HepG2 (cell line): Measurements from ENCODE around the gene NDUFS2. TPM values are rescaled to one million over a fixed set of nuclear protein-coding genes. Genes with fewer than 3 reads are reported as not detected.

Source experiments
- EZH2 ChIP-seq: conservative IDR thresholded peaks from 2 replicates; pipeline ENCODE4 v1.6.1; 2012; ENCODE audit warnings: mild to moderate bottlenecking, low read depth, low read length, moderate library complexity
- HNRNPL ChIP-seq: fragments of 200-400 bp; formaldehyde crosslinking; IDR thresholded peaks from 2 replicates; pipeline ENCODE4 v1.6.1; 2017; ENCODE audit warnings: mild to moderate bottlenecking, low read depth, low read length
- HNRNPLL ChIP-seq: fragments of 200-400 bp; formaldehyde crosslinking; IDR thresholded peaks from 2 replicates; pipeline ENCODE4 v1.6.1; 2017; ENCODE audit warnings: mild to moderate bottlenecking, low read depth, low read length; ENCODE audit not compliant: poor library complexity, severe bottlenecking
- HOXA3 ChIP-seq: sonication (generic); formaldehyde crosslinking; IDR thresholded peaks from 2 replicates; pipeline ENCODE4 v1.5.0; 2020; ENCODE audit warnings: missing genetic modification reagents
- HOXA5 ChIP-seq: sonication (generic); formaldehyde crosslinking; IDR thresholded peaks from 2 replicates; pipeline ENCODE4 v1.4.0; 2020; ENCODE audit warnings: missing genetic modification reagents
- IKZF4 ChIP-seq: sonication (generic); formaldehyde crosslinking; IDR thresholded peaks from 2 replicates; pipeline ENCODE4 v1.5.1; 2020; ENCODE audit warnings: borderline replicate concordance, mild to moderate bottlenecking, low read depth, missing genetic modification reagents; ENCODE audit errors: not compliant biosample characterization
- JUN ChIP-seq: sonication (generic); formaldehyde crosslinking; IDR thresholded peaks from 2 replicates; pipeline ENCODE4 v1.4.0; 2020; ENCODE audit warnings: mild to moderate bottlenecking, missing genetic modification reagents
- MTF1 ChIP-seq: sonication (generic); formaldehyde crosslinking; IDR thresholded peaks from 2 replicates; pipeline ENCODE4 v1.5.0; 2020; ENCODE audit warnings: missing genetic modification reagents
- NBN ChIP-seq: fragments of 450-650 bp; conservative IDR thresholded peaks from 2 replicates; pipeline ENCODE4 v1.6.1; 2017
- TP53 ChIP-seq: sonication (generic); formaldehyde crosslinking; conservative IDR thresholded peaks from 2 replicates; pipeline ENCODE4 v1.4.0; 2020; ENCODE audit warnings: missing genetic modification reagents
- ZC3H13 ChIP-seq: sonication (generic); formaldehyde crosslinking; IDR thresholded peaks from 2 replicates; pipeline ENCODE4 v1.8.1; 2023; ENCODE audit warnings: mild to moderate bottlenecking, missing genetic modification reagents, moderate library complexity
- ZC3H4 ChIP-seq: sonication (generic); formaldehyde crosslinking; IDR thresholded peaks from 2 replicates; pipeline ENCODE4 v1.4.0; 2020; ENCODE audit warnings: missing genetic modification reagents, borderline replicate concordance
- ZEB1 ChIP-seq: IDR thresholded peaks from 2 replicates; pipeline ENCODE4 v1.6.1; 2012; ENCODE audit warnings: mild to moderate bottlenecking, low read depth, inconsistent platforms; ENCODE audit not compliant: insufficient replicate concordance
- ZNF124 ChIP-seq: sonication (generic); formaldehyde crosslinking; IDR thresholded peaks from 2 replicates; pipeline ENCODE4 v1.4.0; 2020; ENCODE audit warnings: missing genetic modification reagents
- ZNF205 ChIP-seq: IDR thresholded peaks from 2 replicates; pipeline ENCODE4 v1.6.1; 2018; ENCODE audit warnings: missing biosample characterization, missing genetic modification reagents
- ZNF329 ChIP-seq: sonication (generic); formaldehyde crosslinking; IDR thresholded peaks from 2 replicates; pipeline ENCODE4 v1.9.0; 2021; ENCODE audit warnings: low read depth, mild to moderate bottlenecking, missing genetic modification reagents
- ZNF335 ChIP-seq: sonication (generic); formaldehyde crosslinking; IDR thresholded peaks from 2 replicates; pipeline ENCODE4 v1.4.0; 2020; ENCODE audit warnings: missing genetic modification reagents
- ZNF441 ChIP-seq: sonication (generic); formaldehyde crosslinking; IDR thresholded peaks from 2 replicates; pipeline ENCODE4 v1.7.0; 2021; ENCODE audit warnings: missing genetic modification reagents, borderline replicate concordance
- ZNF557 ChIP-seq: sonication (generic); formaldehyde crosslinking; IDR thresholded peaks from 2 replicates; pipeline ENCODE4 v1.4.0; 2020; ENCODE audit warnings: missing genetic modification reagents
- ZNF563 ChIP-seq: sonication (generic); formaldehyde crosslinking; IDR thresholded peaks from 2 replicates; pipeline ENCODE4 v1.8.0; 2022; ENCODE audit warnings: mild to moderate bottlenecking, moderate library complexity, missing genetic modification reagents
- ZNF570 ChIP-seq: sonication (generic); formaldehyde crosslinking; IDR thresholded peaks from 2 replicates; pipeline ENCODE4 v1.4.0; 2020; ENCODE audit warnings: mild to moderate bottlenecking, missing genetic modification reagents, borderline replicate concordance
- ZSCAN25 ChIP-seq: sonication (generic); formaldehyde crosslinking; IDR thresholded peaks from 2 replicates; pipeline ENCODE4 v1.8.0; 2022; ENCODE audit warnings: mild to moderate bottlenecking, missing genetic modification reagents
- polyA plus RNA-seq, 8 experiments: library from polyadenylated mRNA; depleted of rRNA in 3 of 8; stranded (reverse) in 7 of 8; unstranded in 1 of 8; fragments of >200 nt; fragmentation: Illumina TruSeq in 4 of 8; extraction: Trizol in 4 of 8; gene quantifications; 2 replicates each; pipeline versions ENCODE4 v1.2.1 to v1.2.3, GENCODE V29; 2011 to 2016; ENCODE audit warnings: low read depth in 4 of 8, missing spikeins in 1 of 8, mixed read lengths in 1 of 8; ENCODE audit not compliant: insufficient read depth in 1 of 8
- total RNA-seq, 5 experiments: library from RNA; depleted of rRNA; stranded (reverse); fragments of >200 nt; fragmentation: Illumina TruSeq; extraction: Trizol; gene quantifications; 2 replicates each; pipeline ENCODE4 v1.2.3, GENCODE V29; 2016; ENCODE audit warnings: low read depth in 1 of 5
- TF ChIP-seq, protein P1 (sequence below): IDR thresholded peaks from 2 replicates; pipeline ENCODE4 v1.6.1; 2016; ENCODE audit warnings: low read depth, borderline replicate concordance
- TF ChIP-seq, protein P2 (sequence below): sonication (generic); formaldehyde crosslinking; IDR thresholded peaks from 2 replicates; pipeline ENCODE4 v1.4.0; 2020; ENCODE audit warnings: missing genetic modification reagents
- TF ChIP-seq, protein P3 (sequence below): sonication (generic); formaldehyde crosslinking; IDR thresholded peaks from 2 replicates; pipeline ENCODE4 v1.4.0; 2020; ENCODE audit warnings: mild to moderate bottlenecking, missing genetic modification reagents
- TF ChIP-seq, protein P4 (sequence below): sonication (generic); formaldehyde crosslinking; IDR thresholded peaks from 2 replicates; pipeline ENCODE4 v1.8.0; 2023; ENCODE audit warnings: mild to moderate bottlenecking, missing genetic modification reagents
- TF ChIP-seq, protein P5 (sequence below): IDR thresholded peaks from 2 replicates; pipeline ENCODE4 v1.6.1; 2016; ENCODE audit warnings: missing compliant biosample characterization, missing genetic modification reagents, borderline replicate concordance

NDUFS2 gene
- total and polyA plus RNA-seq, 2 of the 13 experiments (the other 11 are each of a cell fraction or from before 2014, with no cell fraction given): 89.9 to 118 TPM

DNA sequence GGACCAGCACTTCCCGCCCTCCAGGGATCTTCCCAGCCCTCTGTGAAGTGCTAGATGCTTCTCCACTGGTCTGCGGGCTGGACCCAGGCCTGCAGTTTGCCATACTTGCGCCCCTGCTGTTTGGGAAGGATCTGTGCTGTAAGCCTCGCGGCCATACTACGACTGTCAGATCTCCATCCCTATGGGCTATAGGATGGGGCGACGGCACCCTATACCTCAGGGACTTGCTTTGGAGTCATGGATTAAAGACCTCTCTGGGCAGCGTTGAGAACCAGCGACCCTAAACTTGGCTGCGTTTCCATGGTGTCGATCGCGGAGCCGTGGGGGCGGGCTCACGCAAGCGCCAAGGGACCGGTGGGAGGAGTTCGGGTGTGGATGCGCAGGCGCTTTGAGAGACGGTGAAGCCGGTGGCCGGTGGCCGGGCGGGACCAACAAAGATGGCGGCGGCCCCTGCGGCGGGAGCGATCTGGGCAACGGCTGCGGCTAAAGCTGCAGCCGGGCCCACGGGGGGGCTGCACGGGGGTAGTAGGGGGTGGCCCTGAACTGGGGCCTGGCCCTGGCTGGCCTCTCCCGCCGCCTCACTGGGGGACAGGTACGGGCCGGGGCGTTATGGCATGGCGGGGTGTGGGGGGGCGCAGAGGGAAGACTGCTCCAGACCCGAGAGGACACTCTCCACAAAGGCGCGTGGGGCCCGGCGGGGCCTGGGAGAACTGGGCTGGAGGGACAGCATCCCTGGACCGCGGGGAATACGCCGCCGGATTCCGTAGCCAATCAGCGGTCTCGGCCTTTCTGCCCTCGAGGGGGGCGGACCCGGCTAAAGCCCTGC lies 42.9 kb upstream of the NDUFS2 start, which contains the start of gene USP21 (continued):
- TF ChIP-seq, protein P1, sequence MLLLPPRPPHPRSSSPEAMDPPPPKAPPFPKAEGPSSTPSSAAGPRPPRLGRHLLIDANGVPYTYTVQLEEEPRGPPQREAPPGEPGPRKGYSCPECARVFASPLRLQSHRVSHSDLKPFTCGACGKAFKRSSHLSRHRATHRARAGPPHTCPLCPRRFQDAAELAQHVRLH (CRISPR knock-in tag): no peak
- TF ChIP-seq JUN (CRISPR knock-in tag): no peak
- TF ChIP-seq HOXA3 (CRISPR knock-in tag): peak; percentile 54; the same call in 1 of the 2 replicates
- peak; percentile 77; the same call in 1 of the 2 replicates for TF ChIP-seq ZNF563 (CRISPR knock-in tag)
- TF ChIP-seq ZNF205 (CRISPR knock-in tag): no peak
- TF ChIP-seq, protein P2, sequence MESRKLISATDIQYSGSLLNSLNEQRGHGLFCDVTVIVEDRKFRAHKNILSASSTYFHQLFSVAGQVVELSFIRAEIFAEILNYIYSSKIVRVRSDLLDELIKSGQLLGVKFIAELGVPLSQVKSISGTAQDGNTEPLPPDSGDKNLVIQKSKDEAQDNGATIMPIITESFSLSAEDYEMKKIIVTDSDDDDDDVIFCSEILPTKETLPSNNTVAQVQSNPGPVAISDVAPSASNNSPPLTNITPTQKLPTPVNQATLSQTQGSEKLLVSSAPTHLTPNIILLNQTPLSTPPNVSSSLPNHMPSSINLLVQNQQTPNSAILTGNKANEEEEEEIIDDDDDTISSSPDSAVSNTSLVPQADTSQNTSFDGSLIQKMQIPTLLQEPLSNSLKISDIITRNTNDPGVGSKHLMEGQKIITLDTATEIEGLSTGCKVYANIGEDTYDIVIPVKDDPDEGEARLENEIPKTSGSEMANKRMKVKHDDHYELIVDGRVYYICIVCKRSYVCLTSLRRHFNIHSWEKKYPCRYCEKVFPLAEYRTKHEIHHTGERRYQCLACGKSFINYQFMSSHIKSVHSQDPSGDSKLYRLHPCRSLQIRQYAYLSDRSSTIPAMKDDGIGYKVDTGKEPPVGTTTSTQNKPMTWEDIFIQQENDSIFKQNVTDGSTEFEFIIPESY (CRISPR knock-in tag): peak; percentile 53; the same call in 1 of the 2 replicates
- TF ChIP-seq MTF1: no peak
- TF ChIP-seq ZEB1: no peak
- no peak for TF ChIP-seq ZNF441 (CRISPR knock-in tag)
- no peak; the same call in 1 of the 2 replicates for TF ChIP-seq HOXA5 (CRISPR knock-in tag)
- TF ChIP-seq NBN: no peak
- no peak for TF ChIP-seq IKZF4
- TF ChIP-seq HNRNPL: no peak
- TF ChIP-seq ZNF329 (CRISPR knock-in tag): no peak
- peak; percentile 51 for TF ChIP-seq HNRNPLL
- TF ChIP-seq ZNF570 (CRISPR knock-in tag): no peak
- no peak for TF ChIP-seq ZNF335 (CRISPR knock-in tag)
- TF ChIP-seq, protein P3, sequence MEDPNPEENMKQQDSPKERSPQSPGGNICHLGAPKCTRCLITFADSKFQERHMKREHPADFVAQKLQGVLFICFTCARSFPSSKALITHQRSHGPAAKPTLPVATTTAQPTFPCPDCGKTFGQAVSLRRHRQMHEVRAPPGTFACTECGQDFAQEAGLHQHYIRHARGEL: no peak; the same call in 1 of the 2 replicates
- no peak for TF ChIP-seq ZC3H4 (CRISPR knock-in tag)
- TF ChIP-seq ZNF124: 0 out of 2 replicates have a peak, but pooled peaks have one; percentile 23
- TF ChIP-seq, protein P4, sequence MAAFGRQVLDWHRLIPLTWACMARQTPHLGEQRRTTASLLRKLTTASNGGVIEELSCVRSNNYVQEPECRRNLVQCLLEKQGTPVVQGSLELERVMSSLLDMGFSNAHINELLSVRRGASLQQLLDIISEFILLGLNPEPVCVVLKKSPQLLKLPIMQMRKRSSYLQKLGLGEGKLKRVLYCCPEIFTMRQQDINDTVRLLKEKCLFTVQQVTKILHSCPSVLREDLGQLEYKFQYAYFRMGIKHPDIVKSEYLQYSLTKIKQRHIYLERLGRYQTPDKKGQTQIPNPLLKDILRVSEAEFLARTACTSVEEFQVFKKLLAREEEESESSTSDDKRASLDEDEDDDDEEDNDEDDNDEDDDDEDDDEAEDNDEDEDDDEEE (CRISPR knock-in tag): no peak
- no peak for TF ChIP-seq EZH2
- TF ChIP-seq ZSCAN25 (CRISPR knock-in tag): peak; percentile 37; the same call in 1 of the 2 replicates
- no peak for TF ChIP-seq ZNF557
- peak; percentile 72; the same call in 1 of the 2 replicates for TF ChIP-seq ZC3H13 (CRISPR knock-in tag)
- TF ChIP-seq TP53 (CRISPR knock-in tag): no peak
- TF ChIP-seq, protein P5, sequence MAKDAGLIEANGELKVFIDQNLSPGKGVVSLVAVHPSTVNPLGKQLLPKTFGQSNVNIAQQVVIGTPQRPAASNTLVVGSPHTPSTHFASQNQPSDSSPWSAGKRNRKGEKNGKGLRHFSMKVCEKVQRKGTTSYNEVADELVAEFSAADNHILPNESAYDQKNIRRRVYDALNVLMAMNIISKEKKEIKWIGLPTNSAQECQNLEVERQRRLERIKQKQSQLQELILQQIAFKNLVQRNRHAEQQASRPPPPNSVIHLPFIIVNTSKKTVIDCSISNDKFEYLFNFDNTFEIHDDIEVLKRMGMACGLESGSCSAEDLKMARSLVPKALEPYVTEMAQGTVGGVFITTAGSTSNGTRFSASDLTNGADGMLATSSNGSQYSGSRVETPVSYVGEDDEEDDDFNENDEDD (CRISPR knock-in tag): no peak; the same call in 1 of the 2 replicates
